GM21526 (cell line): ENCODE results near the gene LY6G5C.

ENCODE experiments used
- ATAC-seq: cut with Tn5 transposase; IDR thresholded peaks from one replicate; pipeline ENCODE4 v1.9.1; 2021; ENCODE audit warnings: moderate library complexity; ENCODE audit not compliant: unreplicated experiment, low FRiP score

The LY6G5C gene

GRCh38 chr6:31642798-31643570 lies 37.9 kb downstream of the LY6G5C start:
- ATAC-seq = no peak

- ATAC-seq = no peak
Measured at GRCh38 chr6:31641370-31641769, 39.5 kb downstream of the LY6G5C start.

- no peak for ATAC-seq
Measured at GRCh38 chr6:31640612-31641011, 40.3 kb downstream of the LY6G5C start.

GRCh38 chr6:31639449-31639861 lies 41.4 kb downstream of the LY6G5C start:
- ATAC-seq = no peak

GRCh38 chr6:31639043-31639442 lies 41.8 kb downstream of the LY6G5C start:
- no peak for ATAC-seq

GRCh38 chr6:31636698-31637596 lies 43.9 kb downstream of the LY6G5C start:
- no peak for ATAC-seq

GRCh38 chr6:31634969-31635575 lies 45.8 kb downstream of the LY6G5C start:
- ATAC-seq = no peak

- no peak for ATAC-seq
Measured at GRCh38 chr6:31634131-31634530, 46.7 kb downstream of the LY6G5C start.

GRCh38 chr6:31633447-31633846 lies 47.4 kb downstream of the LY6G5C start:
- ATAC-seq = no peak

- ATAC-seq = no peak
Measured at GRCh38 chr6:31632279-31632946, 48.5 kb downstream of the LY6G5C start.

GRCh38 chr6:31631681-31632278 lies 49.1 kb downstream of the LY6G5C start:
- ATAC-seq = no peak

GRCh38 chr6:31631209-31631608 lies 49.7 kb downstream of the LY6G5C start:
- no peak for ATAC-seq

GRCh38 chr6:31630177-31630934 lies 50.5 kb downstream of the LY6G5C start:
- ATAC-seq = no peak

- ATAC-seq = no peak
Measured at GRCh38 chr6:31629014-31629413, 51.9 kb downstream of the LY6G5C start.

- no peak for ATAC-seq
Measured at GRCh38 chr6:31627690-31628287, 53.1 kb downstream of the LY6G5C start.

GRCh38 chr6:31626952-31627351 lies 53.9 kb downstream of the LY6G5C start:
- ATAC-seq = no peak
